ENCODE measurements around the gene HJURP. TPM values are rescaled to one million over a fixed set of nuclear protein-coding genes. Genes with fewer than 3 reads are reported as not detected.

The HJURP gene
- total RNA-seq, 1 donor from 2014 or later: under 0.01 TPM

GRCh38 chr2:233794128-233794658, 60.1 kb downstream of the HJURP start:
- Histone ChIP-seq H3K36me3 (ENCODE audit: control insufficient read depth, insufficient read depth, low read length) (no peaks in the 10 kb centered on the region), H3K4me3 (ENCODE audit: low read depth, low read length) (no peak overlapping the region), H3K27me3 (ENCODE audit: control insufficient read depth, insufficient read depth, low read length) (no peaks in the 10 kb centered on the region)
- FAIRE-seq (no peak), DNase-seq (ENCODE audit: low read depth) (no peak)
- no peak for TF ChIP-seq CTCF (IDR thresholded peaks at IDR 0.05; ENCODE audit: insufficient read depth, low read length, severe bottlenecking)

- TF ChIP-seq CTCF (IDR thresholded peaks at IDR 0.05; ENCODE audit: insufficient read depth, low read length, severe bottlenecking): no peak
- no peaks in the 10 kb centered on the region for H3K36me3 ChIP-seq (ENCODE audit: control insufficient read depth, insufficient read depth, low read length)
- no peak for FAIRE-seq
- no peak overlapping the region for H3K4me3 ChIP-seq (ENCODE audit: low read depth, low read length)
- DNase-seq (ENCODE audit: low read depth): no peak
- no peaks in the 10 kb centered on the region for H3K27me3 ChIP-seq (ENCODE audit: control insufficient read depth, insufficient read depth, low read length)
Observed at GRCh38 chr2:233793465-233794127, 60.7 kb downstream of the HJURP start.

GRCh38 chr2:233792720-233793119, 61.6 kb downstream of the HJURP start:
- DNase-seq (ENCODE audit: low read depth) (no peak), FAIRE-seq (no peak)
- no peaks in the 10 kb centered on the region for H3K36me3 ChIP-seq (ENCODE audit: control insufficient read depth, insufficient read depth, low read length)
- H3K27me3 ChIP-seq (ENCODE audit: control insufficient read depth, insufficient read depth, low read length): no peaks in the 10 kb centered on the region
- TF ChIP-seq CTCF (IDR thresholded peaks at IDR 0.05; ENCODE audit: insufficient read depth, low read length, severe bottlenecking): no peak
- H3K4me3 ChIP-seq (ENCODE audit: low read depth, low read length): no peak overlapping the region

GRCh38 chr2:233791883-233792329, 62.4 kb downstream of the HJURP start:
- Histone ChIP-seq H3K4me3 (ENCODE audit: low read depth, low read length) (no peak overlapping the region), H3K36me3 (ENCODE audit: control insufficient read depth, insufficient read depth, low read length) (no peaks in the 10 kb centered on the region), H3K27me3 (ENCODE audit: control insufficient read depth, insufficient read depth, low read length) (no peaks in the 10 kb centered on the region)
- no peak for FAIRE-seq
- TF ChIP-seq CTCF (IDR thresholded peaks at IDR 0.05; ENCODE audit: insufficient read depth, low read length, severe bottlenecking): no peak
- no peak for DNase-seq (ENCODE audit: low read depth)

- FAIRE-seq (no peak), DNase-seq (ENCODE audit: low read depth) (no peak)
- no peak overlapping the region for H3K4me3 ChIP-seq (ENCODE audit: low read depth, low read length)
- no peak for TF ChIP-seq CTCF (IDR thresholded peaks at IDR 0.05; ENCODE audit: insufficient read depth, low read length, severe bottlenecking)
- no peaks in the 10 kb centered on the region for H3K27me3 ChIP-seq (ENCODE audit: control insufficient read depth, insufficient read depth, low read length)
- H3K36me3 ChIP-seq (ENCODE audit: control insufficient read depth, insufficient read depth, low read length): no peaks in the 10 kb centered on the region
Observed at GRCh38 chr2:233791151-233791882, 63.0 kb downstream of the HJURP start.
